ENCODE results near the gene MUC4. TPM values are rescaled to one million over a fixed set of nuclear protein-coding genes. Genes with fewer than 3 reads are reported as not detected.

The MUC4 gene
- total RNA-seq, 1 donor from 2014 or later: not detected

- H3K4me1 Mint-ChIP-seq: peaks cover 9% of the 10 kb centered on the region
- Histone ChIP-seq H3K4me3 (no peak overlapping the region), H3F3A (ENCODE audit: low read depth) (no peaks in the 10 kb centered on the region), H3K4me2 (no peak overlapping the region), H3K4me1 (no peaks in the 10 kb centered on the region), H3K27me3 (no peaks in the 10 kb centered on the region), H2AFZ (replicated peaks) (no peak overlapping the region), H3K27ac (no peak overlapping the region), H3K9me3 (ENCODE audit: low read depth) (no peaks in the 10 kb centered on the region), H3K36me3 (no peaks in the 10 kb centered on the region), H3K79me2 (ENCODE audit: low read depth) (no peaks in the 10 kb centered on the region), H4K20me1 (ENCODE audit: low read depth) (no peaks in the 10 kb centered on the region), H3K9ac (no peak overlapping the region)
- H3K9me3 Mint-ChIP-seq: peaks cover 3% of the 10 kb centered on the region
- no peak for DNase-seq (ENCODE audit: low spot score)
- H3K4me3 Mint-ChIP-seq: no peak overlapping the region
- H3K27me3 Mint-ChIP-seq (ENCODE audit: insufficient read depth, low read depth): peaks cover 6% of the 10 kb centered on the region
- no peak for TF ChIP-seq EZH2 (IDR thresholded peaks at IDR 0.05)
- TF ChIP-seq CTCF (IDR thresholded peaks at IDR 0.05): no peak
- TF ChIP-seq EZH2phosphoT487 (IDR thresholded peaks at IDR 0.05): no peak
- H3K36me3 Mint-ChIP-seq: no peaks in the 10 kb centered on the region
- no peak overlapping the region for H3K27ac Mint-ChIP-seq
Measured at GRCh38 chr3:195849322-195850074, 37.8 kb upstream of the MUC4 start.

- Mint-ChIP-seq H3K36me3 (no peaks in the 10 kb centered on the region), H3K4me3 (no peak overlapping the region), H3K4me1 (peaks cover 9% of the 10 kb centered on the region), H3K9me3 (peaks cover 3% of the 10 kb centered on the region), H3K27me3 (ENCODE audit: insufficient read depth, low read depth) (peaks cover 6% of the 10 kb centered on the region), H3K27ac (no peak overlapping the region)
- H3K79me2 ChIP-seq (ENCODE audit: low read depth): no peaks in the 10 kb centered on the region
- H3K27me3 ChIP-seq: no peaks in the 10 kb centered on the region
- DNase-seq (ENCODE audit: low spot score): no peak
- TF ChIP-seq CTCF (IDR thresholded peaks at IDR 0.05): no peak
- TF ChIP-seq EZH2 (IDR thresholded peaks at IDR 0.05): no peak
- no peak for TF ChIP-seq EZH2phosphoT487 (IDR thresholded peaks at IDR 0.05)
- H3K4me2 ChIP-seq: no peak overlapping the region
- no peaks in the 10 kb centered on the region for H3K36me3 ChIP-seq
- H3F3A ChIP-seq (ENCODE audit: low read depth): no peaks in the 10 kb centered on the region
- H3K27ac ChIP-seq: no peak overlapping the region
- no peaks in the 10 kb centered on the region for H3K9me3 ChIP-seq (ENCODE audit: low read depth)
- no peak overlapping the region for H3K9ac ChIP-seq
- H3K4me1 ChIP-seq: no peaks in the 10 kb centered on the region
- no peaks in the 10 kb centered on the region for H4K20me1 ChIP-seq (ENCODE audit: low read depth)
- no peak overlapping the region for H2AFZ ChIP-seq (replicated peaks)
- H3K4me3 ChIP-seq: no peak overlapping the region
Measured at GRCh38 chr3:195847055-195847950, 35.6 kb upstream of the MUC4 start.

- TF ChIP-seq EZH2 (IDR thresholded peaks at IDR 0.05): no peak
- no peak for TF ChIP-seq EZH2phosphoT487 (IDR thresholded peaks at IDR 0.05)
- no peak for TF ChIP-seq CTCF (IDR thresholded peaks at IDR 0.05)
- no peak overlapping the region for H3K4me3 ChIP-seq
- no peaks in the 10 kb centered on the region for H3K4me1 ChIP-seq
- H3K4me2 ChIP-seq: no peak overlapping the region
- peaks cover 2% of the 10 kb centered on the region for H3F3A ChIP-seq (ENCODE audit: low read depth)
- no peak overlapping the region for H3K9ac ChIP-seq
- no peaks in the 10 kb centered on the region for H3K9me3 ChIP-seq (ENCODE audit: low read depth)
- Mint-ChIP-seq H3K4me3 (no peak overlapping the region), H3K4me1 (no peaks in the 10 kb centered on the region), H3K27me3 (ENCODE audit: insufficient read depth, low read depth) (peaks cover 2% of the 10 kb centered on the region), H3K27ac (no peak overlapping the region), H3K9me3 (peaks cover 3% of the 10 kb centered on the region), H3K36me3 (no peaks in the 10 kb centered on the region)
- no peak overlapping the region for H3K27ac ChIP-seq
- H4K20me1 ChIP-seq (ENCODE audit: low read depth): no peaks in the 10 kb centered on the region
- H2AFZ ChIP-seq (replicated peaks): no peak overlapping the region
- no peaks in the 10 kb centered on the region for H3K27me3 ChIP-seq
- DNase-seq (ENCODE audit: low spot score): no peak
- H3K36me3 ChIP-seq: no peaks in the 10 kb centered on the region
- H3K79me2 ChIP-seq (ENCODE audit: low read depth): no peaks in the 10 kb centered on the region
Measured at GRCh38 chr3:195845483-195845882, 33.8 kb upstream of the MUC4 start.

Measured in neural progenitor cell (in vitro differentiated cells).